Fibroblast of the conjunctiva (primary cell): ENCODE results near the gene ZSWIM3.
"Not testable (repeated sequence)": the region's sequence is repeated elsewhere in the genome, so short reads cannot be mapped to it uniquely, and the experiment has no call there.

Experiments used
- DNase-seq: peaks from one replicate; pipeline ENCODE4 v3.0.0-alpha.2; 2010; ENCODE audit warnings: low read depth

Gene ZSWIM3

DNA sequence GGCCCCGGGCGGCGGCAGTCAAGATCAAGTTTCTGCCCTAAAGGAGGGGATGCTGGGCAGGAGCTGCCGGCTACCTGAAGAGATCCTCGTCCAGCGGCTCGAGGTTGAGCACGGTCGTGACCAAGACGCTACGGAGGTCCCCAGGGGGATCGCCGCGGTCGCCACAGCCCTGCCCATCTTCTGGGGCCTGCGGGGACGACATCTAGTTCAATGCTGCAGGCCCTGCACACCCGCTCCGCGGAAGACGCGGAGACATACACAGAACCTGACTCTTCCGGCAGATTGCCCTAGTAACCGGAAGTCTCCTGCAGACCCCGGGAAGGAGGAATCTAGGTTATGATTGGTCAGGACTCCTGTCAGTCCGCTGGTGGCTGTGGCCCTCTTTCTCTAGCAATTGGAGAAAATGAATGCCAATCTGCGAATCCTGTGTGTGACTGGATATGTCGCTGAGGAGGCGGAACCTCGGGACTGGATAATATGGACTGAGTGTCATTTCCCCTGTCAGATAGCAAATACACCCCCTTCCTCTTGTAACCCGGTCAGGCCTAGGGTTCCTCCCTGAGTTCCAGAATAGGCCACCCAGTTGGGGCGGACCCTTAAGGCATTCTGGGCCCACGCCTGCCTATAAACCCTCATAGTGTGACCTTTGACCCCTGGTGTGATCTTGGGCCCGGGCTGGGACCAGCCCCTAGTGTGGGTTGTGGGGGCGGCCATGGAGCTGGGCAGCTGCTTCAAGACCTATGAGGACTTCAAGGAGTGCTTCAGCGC, at the start of gene ZSWIM3, which contains the start of gene ACOT8:
TSS of gene ZSWIM3 (plus strand) at position 501 of the 768 bp plus-strand sequence. CDS start at position 713, 212 bp downstream.
TSS of gene ACOT8 (minus strand) at position 279 of the 768 bp plus-strand sequence. CDS start at position 202, 77 bp downstream.
- DNase-seq: peak; percentile 100

DNA sequence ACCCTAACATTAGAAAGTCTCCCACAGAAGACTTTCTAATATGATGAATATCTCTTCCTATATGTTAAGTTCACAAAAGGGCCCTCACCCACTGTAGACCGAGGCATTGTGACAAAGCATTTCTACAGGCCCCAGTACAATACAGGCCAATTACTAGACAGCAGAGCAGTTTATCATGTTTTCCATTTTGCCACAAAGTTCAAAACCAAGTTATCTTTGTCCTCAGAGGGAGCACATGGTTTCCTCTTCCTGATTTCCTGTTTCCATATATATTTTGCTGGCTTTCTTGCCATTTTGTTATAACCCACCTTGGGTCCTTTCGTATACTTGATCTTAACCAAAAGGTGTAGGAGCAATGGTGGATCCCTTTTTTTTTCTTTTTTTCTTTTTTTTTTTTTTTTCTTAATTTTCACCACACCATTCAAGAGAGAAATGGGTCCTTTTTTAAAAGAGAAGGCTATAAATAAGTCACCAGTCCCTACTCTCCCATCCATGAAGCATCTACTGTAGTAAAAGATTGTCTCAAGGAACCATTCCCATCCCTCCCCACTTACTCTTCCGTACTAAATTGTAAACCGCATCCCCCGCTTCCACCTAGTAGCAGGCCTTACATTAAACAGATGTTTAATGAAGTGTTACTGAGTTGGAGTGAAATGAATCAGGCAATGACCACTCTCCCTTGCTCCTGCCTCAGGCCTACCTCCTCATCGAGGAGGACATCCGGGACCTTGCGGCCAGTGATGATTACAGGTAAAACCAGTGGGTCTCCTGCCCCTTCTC, 47.0 kb upstream of the ZSWIM3 start:
- no peak for DNase-seq

DNA sequence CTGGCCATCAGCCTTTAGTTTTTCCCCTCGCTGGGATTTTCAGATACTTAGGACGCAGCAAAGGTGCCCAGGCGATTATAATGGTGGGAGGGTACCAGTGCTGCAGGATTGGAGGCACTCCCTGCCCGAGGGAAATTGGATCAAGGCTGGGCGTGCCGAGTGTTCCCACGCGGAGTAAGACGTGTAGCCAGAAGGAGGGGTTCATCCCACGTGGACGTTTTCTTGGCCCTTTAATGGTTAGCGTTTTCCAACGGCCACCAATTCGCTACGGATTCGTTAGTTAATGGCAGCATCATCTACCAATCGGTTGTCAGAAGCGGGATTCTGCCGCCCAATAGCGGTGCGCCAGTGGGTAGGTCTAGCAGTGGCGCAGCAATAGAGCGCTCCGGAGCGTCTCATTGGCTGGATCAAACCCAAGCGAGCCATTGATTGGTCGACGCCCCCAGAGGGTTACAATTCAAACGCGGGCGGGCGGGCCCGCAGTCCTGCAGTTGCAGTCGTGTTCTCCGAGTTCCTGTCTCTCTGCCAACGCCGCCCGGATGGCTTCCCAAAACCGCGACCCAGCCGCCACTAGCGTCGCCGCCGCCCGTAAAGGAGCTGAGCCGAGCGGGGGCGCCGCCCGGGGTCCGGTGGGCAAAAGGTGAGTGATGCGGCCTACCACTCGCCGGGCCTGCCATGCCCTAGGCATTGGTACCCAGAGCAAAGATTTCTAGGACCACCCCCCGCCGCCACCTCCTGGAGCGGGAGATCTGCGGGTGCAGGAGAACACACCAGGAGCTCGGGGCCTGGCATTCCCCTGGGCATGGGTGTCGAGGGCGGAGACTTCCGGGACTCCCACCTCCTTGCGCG, 45.0 kb upstream of the ZSWIM3 start, which contains the start of gene UBE2C:
TSS of gene UBE2C (plus strand) at position 488 of the 849 bp plus-strand sequence. CDS start at position 540, 52 bp downstream.
- DNase-seq: peak; percentile 99

DNA sequence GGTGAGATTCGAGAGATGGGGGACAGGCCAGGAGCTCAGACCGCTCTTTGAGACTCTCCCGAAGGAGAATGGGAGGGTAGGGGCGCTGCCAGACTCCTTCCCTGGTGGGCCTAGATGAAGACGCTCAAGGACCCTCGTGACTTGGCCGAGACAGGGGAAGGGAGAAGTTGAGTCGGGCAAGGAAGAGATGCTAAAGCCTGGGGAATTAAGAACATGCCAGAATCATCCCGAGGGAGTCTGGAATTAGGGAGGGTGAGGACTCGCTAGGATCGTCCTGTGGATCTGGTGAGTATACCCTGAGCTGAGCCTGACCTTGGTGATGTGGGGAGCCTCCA, 44.4 kb upstream of the ZSWIM3 start:
- no peak for DNase-seq

DNA sequence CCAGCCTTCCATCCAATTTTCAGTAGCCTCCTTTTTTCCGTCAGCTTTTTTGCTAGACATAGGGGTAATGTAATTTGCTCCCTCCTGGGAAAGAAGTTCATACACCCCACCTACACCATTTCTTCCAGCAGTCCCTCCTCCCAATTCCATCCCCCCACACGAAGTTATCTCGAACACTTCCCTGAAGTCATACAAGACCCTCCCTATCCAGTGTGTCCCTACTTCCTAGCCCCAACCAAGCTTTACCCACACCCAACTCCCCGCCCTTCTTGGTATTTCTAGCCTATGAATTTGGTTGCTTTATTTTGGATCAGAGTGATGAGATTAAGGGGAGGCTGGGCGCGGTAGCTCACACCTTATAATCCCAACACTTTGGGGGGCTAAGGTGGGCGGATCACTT, 43.9 kb upstream of the ZSWIM3 start:
- DNase-seq: no peak

DNA sequence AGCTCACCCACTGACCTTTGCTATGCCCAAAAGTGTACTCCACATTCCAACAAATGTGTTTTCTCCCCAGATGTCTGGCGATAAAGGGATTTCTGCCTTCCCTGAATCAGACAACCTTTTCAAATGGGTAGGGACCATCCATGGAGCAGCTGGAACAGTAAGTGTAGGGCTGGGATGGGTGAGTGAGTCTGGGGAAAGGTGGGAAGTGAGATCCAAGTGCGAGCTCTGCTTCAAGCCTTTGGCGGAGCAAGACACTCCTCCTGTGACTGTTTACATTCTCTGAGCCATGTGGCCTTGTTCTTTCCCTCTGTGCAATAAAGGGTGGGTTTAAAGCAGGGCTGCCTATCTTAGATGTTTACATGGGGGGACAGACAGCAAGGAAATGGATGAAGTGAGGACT, 43.1 kb upstream of the ZSWIM3 start:
- DNase-seq: no peak

DNA sequence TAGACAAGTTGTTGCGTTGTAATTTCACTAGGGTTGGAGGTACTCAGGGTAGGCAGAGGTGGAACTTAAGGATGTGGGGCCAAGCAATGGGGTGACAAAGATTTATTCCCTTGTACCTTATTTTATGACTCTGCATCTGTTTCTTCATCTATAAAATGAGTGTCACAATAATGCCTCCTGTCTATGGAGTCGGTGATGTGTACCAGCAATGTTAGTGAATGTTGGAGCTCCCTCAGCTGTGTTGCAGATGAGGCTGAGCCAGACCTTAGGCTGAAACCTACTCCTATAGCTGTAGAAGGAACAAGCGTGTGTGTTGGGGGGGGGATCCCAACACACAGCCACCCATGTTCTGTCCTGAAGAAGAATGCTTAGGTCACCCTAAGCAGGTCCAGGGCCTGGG, 40.5 kb upstream of the ZSWIM3 start:
- DNase-seq: no peak

DNA sequence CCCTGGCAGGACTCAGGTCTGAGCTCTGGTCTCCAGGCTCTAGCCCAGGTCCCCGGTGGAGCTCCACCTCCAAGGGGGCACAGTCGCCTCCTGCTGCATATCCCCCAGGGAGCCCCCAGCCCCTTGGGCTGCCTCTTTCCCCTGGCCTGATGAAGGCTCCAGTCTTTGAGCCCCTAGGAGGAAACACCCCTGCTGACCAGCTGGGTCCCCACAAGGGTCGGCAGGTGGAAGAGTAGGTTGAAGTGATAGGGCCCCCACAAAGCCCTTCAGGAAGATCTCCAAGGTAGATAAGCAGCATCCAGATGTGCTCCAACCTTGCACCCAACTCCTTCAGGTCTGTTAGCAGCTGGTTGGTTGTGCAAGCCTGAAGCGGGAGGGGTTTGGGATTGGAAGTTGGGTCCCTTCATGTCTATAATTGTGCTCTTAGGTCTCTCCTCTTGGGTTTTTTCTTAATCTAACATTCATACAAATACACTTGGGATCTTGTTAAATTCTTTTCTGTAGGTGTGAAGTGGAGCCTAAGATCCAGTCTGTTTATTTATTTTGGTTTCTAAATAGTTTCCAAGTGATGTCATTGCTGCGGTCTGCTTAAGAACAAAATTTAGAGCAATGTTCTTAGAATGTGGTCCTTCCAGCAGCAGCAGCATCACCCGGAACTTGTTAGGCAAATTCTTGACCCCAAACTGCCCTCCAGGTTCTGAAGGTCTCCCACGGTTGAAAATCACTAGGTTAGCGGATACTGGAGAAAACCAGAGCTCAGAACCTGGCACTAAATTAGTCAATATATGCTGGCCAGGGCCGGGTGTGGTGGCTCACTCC, 39.8 kb upstream of the ZSWIM3 start:
- peak; percentile 73 for DNase-seq

DNA sequence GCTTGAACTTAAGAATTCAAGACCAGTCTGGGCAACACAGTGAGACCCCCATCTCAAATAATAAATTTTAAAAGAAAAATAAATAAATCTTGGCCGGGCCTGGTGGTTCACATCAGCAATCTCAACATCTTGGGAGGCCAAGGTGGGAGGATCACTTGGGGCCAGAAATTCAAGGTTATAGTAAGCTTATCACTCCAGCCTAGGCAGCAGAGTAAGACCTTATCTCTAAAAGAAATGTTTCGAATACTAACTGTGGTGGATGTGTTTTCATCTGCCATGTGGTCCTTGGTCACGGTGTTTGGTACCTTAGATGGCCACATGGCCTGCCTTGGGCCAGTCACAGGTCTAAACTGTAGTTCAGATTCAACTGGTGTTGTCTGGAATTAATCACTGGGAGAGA, 39.2 kb upstream of the ZSWIM3 start:
- DNase-seq: no peak

DNA sequence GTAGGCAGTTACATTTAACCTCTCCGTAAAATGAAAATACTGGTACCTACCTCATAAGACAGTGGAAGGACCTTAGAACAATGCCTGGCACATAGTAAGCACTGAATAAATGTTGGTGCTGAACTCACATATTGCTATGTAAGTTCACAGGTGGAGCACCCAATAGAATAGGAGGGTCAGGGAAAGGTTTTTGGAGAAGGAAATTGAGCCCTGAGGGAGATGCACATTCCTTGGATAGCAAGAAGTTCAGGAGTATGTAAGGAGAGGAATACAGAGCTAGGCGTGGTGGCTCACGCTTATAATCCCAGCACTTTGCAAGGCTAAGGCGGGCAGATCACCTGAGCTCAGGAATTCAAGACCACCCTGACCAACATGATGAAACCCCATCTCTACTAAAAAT, 37.9 kb upstream of the ZSWIM3 start:
- no peak for DNase-seq

DNA sequence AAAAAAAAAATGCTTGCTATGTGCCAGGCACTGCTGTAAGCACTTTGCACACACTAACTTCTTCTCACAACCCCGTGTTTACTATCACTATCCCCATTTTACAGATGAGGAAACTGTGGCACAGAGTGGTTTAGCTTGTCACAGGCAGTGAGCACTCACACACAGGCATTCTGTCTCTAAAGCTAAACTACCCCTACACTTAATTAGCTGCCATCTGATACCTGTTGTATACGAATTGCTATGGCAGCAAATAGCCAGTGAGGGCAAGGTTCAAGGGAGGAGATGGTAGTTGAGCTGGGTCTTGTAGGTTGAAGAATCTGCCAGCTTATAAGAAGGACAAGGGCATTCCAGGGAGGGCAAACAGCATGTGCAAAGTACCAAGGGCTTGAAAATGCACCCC, 35.5 kb upstream of the ZSWIM3 start:
- DNase-seq: no peak

DNA sequence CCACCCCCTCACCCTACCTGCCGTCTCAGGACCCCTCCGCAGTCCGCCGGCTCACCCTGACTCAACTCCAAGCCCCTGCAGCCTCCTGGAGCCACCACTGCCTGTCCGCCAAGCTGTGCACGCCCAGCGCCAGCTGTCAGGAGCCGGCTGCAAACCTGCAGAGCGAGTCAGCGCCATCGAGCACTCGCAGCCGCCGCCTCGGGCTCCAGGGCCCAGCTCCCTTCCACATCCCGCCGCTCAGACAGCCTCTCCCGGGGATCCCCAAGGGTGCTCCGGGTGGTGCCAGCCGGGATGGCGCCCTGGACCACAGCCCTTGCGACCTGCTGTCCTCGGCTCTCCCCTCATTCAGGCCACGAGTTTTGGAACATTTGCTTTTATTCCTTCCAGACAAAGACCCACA, 34.6 kb upstream of the ZSWIM3 start:
- DNase-seq: no peak

DNA sequence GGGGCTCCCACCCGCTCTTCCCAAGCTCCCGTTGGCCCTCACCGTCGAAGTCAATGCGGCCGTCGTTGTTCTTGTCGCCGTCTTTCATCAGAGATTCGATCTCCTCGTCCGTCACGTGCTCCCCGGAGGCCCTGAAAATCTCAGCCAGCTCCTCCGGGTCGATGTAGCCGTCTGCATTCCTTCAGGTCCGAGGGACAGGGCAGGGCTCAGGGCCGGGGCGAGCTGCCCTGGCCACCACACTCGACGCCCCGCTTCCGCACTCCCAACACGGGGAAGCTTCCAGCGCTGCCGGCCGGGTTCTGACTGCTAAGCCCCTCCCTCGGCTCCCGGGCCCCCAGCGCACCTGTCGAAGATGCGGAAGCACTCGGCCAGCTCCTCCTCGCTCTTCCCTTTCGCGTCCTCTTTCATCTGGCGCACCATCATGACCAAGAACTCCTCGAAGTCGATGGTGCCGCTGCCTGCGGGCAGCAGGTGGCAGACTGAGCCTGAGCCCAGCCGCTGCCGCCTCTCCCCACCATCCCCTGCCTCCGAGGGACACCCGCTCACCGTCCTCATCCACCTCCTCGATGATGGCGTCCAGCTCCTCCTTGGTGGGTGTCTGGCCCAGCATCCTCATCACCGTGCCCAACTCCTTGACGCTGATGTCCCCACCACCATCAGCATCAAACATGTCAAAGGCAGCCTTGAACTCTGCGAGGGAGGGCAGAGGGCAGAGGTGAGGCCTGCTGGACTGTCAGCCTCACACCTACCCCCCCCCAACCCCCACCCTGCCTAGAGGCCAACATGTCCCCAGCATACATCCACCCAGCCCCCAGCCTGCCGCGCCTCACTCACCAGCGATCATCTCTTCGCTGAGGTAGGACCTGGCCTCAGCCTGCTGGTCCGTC, 33.2 kb upstream of the ZSWIM3 start:
- peak; percentile 35 for DNase-seq

DNA sequence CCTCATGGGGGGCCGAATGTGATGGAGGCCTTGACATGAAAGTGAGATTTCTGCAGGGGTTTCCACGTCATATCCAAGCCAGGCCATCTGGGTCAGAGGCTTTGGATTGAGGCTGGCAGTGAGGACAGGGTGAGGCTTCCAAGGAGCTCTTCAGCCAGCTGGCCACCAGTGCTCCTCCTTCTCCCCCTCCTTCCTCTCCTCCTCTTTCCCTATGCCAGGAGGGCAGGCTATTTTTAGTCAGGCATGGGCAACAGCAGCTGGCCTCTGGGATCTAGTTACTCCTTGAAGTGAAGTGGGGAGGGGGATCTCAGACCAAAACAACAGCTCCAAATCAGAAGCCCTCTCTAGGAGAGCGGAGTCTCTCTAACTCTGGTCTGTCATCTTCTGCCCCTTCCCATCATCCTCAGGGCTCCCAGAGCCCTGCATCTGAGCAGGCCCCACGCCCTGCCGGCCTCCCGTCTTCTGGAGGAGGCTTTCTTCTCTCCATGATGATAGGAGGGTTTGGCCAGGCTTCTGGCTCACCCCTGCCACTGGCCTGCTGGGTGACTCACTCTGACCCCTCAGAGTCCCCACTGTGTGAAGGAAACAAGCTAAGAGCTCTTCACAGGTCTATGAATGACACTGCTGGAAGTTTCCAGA, 30.9 kb upstream of the ZSWIM3 start:
- DNase-seq: no peak

DNA sequence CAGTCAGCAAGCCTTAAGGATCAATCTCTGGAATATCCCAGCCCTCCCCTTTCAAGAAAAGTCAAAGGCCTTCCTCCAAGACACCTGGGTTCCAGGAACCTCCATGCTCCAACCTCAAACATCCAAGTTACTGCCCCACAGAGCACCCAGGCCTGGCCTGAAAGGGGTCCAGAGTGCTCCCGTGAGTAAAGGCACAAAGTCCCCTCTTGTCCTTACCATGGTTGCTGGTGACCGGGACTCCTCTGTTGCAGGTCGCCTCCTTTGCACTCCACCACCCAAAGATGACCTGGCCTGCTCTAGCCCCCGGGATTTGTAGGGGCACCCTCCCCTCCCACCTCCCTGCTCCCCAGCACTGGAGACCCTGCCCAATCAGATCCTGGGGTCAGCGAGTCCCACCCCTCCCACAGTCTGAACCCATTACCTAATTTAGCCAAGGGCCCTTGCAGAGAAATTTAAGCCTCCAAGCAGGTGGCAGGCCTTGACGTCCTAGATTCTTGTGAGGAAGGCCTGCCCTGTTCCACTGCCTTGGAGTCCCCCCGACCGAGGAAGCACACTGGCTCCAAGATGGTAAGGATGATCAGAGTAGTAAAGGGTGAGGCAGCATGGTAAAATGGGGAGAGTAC, 30.3 kb upstream of the ZSWIM3 start, which contains the start of gene TNNC2:
TSS of gene TNNC2 (minus strand) at position 283 of the 623 bp plus-strand sequence. CDS start at position 219, 64 bp downstream.
- DNase-seq: no peak

DNA sequence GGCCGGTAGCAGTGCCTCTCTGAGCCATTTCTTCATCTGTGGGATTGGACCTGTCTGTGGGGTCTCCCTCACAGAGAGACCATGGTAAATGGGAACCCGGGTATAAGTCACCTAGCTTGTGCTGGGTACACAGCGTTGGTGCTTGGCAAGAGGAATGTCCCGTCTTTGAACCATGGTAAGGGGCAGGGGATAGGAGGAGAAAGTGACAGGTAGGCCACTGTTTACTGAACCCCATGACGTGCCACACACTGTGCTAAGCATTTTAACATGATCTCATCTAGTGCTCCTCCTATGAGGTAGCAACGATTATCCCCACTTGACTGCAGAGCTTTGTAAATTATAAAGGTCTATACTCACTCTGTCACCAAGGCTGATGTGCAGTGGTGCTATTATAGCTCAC, 29.7 kb upstream of the ZSWIM3 start:
- no peak for DNase-seq

DNA sequence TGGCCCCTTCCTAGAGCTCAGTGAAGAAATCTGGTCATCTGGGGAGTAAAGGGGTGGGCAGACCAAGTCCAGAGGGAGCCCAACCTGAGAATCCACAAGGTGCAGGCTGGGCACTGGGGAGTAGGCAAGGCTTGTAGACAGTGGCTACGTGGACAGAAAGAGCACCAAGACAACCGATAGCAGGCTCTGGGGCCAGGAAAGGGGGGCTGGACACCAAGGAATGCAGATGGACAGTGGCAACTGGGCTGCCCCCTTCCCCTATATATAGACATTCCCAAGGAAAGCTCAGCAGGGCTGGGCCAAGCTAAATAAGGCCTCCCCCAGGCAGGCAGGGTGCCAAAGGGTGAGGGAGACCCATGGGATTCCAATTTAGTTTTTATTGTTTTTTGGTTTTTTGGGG, 28.8 kb upstream of the ZSWIM3 start:
- DNase-seq: no peak

DNA sequence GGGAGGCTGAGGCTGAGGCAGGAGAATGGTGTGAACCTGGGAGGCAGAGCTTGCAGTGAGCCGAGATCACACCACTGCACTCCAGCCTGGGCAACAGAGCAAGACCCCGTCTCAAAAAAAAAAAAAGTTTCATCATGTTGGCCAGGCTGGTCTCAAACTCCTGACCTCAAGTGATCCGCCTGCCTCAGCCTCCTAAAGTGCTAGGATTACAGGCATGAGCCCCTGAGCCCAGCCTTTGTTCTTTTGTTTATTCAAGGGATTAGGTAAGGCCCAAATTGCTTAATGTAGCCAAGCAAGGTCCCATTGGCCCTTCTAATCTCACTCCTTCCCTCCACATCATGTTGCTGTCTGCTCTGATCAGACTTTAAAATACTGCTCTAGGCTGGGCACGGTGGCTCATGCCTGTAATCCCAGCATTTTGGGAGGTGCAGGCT, 27.7 kb upstream of the ZSWIM3 start:
- not testable (repeated sequence) for DNase-seq

DNA sequence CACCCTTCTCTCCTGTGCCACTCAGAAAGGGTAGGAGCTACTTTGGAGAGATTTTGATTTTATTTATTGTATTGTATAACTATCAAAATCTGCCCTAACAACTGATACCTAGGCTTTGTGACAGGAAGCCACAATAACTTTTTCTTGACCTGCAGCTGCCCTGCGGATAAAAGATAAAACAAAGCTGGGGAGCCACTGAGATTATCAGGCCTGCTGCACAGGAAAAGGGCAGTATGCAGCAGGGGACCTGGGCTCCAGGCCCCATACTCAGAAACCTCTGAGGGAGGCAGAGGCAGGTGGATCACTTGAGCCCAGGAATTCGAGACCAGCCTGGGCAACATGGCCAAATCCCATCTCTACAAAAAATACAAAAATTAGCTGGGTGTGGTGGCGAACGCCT, 24.8 kb upstream of the ZSWIM3 start:
- DNase-seq: no peak
